Activated T-cell treated with anti-CD3 and anti-CD28 coated beads, Interleukin-2, amount 50 U/mL, for 48 hours (primary cell): Measurements from ENCODE around the gene RGS5.

Experiments used
- DNase-seq, 2 experiments: peaks; one replicate each; pipeline ENCODE4 v3.0.0-alpha.2; 2020

Gene RGS5

GRCh38 chr1:163178628-163179027 lies 24.1 kb downstream of the RGS5 start:
- DNase-seq: no peak

GRCh38 chr1:163176797-163177196 lies 25.9 kb downstream of the RGS5 start:
- DNase-seq: no peak

GRCh38 chr1:163174524-163175437 lies 27.9 kb downstream of the RGS5 start:
- DNase-seq: peak; percentile 55 to 60

- no peak for DNase-seq
These were observed 29.6 kb downstream of the RGS5 start for GRCh38 chr1:163173121-163173520.

GRCh38 chr1:163172596-163172995 lies 30.1 kb downstream of the RGS5 start:
- DNase-seq: no peak

- no peak for DNase-seq
These were observed 30.9 kb downstream of the RGS5 start for GRCh38 chr1:163171826-163172225.

- no peak for DNase-seq
These were observed 31.6 kb downstream of the RGS5 start for GRCh38 chr1:163170975-163171676.

- DNase-seq: no peak
These were observed 32.4 kb downstream of the RGS5 start for GRCh38 chr1:163170331-163170730.

GRCh38 chr1:163169553-163169952 lies 33.2 kb downstream of the RGS5 start:
- no peak for DNase-seq

GRCh38 chr1:163168053-163168452 lies 34.7 kb downstream of the RGS5 start:
- DNase-seq: no peak

GRCh38 chr1:163166886-163167555 lies 35.7 kb downstream of the RGS5 start:
- DNase-seq: no peak

GRCh38 chr1:163165119-163165518 lies 37.6 kb downstream of the RGS5 start:
- no peak for DNase-seq

- DNase-seq: no peak
These were observed 38.7 kb downstream of the RGS5 start for GRCh38 chr1:163163881-163164582.

- no peak for DNase-seq
These were observed 39.6 kb downstream of the RGS5 start for GRCh38 chr1:163163163-163163562.

- no peak for DNase-seq
These were observed 40.3 kb downstream of the RGS5 start for GRCh38 chr1:163162381-163162914.

- DNase-seq: no peak
These were observed 40.9 kb downstream of the RGS5 start for GRCh38 chr1:163161841-163162240.

- no peak for DNase-seq
These were observed 41.4 kb downstream of the RGS5 start for GRCh38 chr1:163161337-163161736.

GRCh38 chr1:163155606-163156005 lies 47.1 kb downstream of the RGS5 start:
- no peak for DNase-seq

GRCh38 chr1:163148911-163149310 lies 53.8 kb downstream of the RGS5 start:
- no peak for DNase-seq

GRCh38 chr1:163147019-163147418 lies 55.7 kb downstream of the RGS5 start:
- no peak for DNase-seq

- no peak for DNase-seq
These were observed 57.3 kb downstream of the RGS5 start for GRCh38 chr1:163145435-163145834.

- DNase-seq: no peak
These were observed 58.3 kb downstream of the RGS5 start for GRCh38 chr1:163144418-163144817.

GRCh38 chr1:163142152-163142551 lies 60.6 kb downstream of the RGS5 start:
- DNase-seq: no peak
